Bladder microvascular endothelial cell (primary cell): ENCODE data around the gene RP2. TPM values are rescaled to one million over a fixed set of nuclear protein-coding genes. Genes with fewer than 3 reads are reported as not detected.

Experiments used
- total RNA-seq: library from RNA; depleted of rRNA; stranded (reverse); fragments of >200 nt; gene quantifications from 2 replicates; pipeline ENCODE4 v1.2.3, GENCODE V29; 2014

RP2 gene
- 24.8 and 31.3 TPM in 2 replicates for total RNA-seq

GRCh38 chrX:46836701-46837557 lies at the start of gene RP2:
TSS of gene RP2 (plus strand) at chrX:46837043. CDS start at chrX:46837101, 58 bp downstream.

DNA sequence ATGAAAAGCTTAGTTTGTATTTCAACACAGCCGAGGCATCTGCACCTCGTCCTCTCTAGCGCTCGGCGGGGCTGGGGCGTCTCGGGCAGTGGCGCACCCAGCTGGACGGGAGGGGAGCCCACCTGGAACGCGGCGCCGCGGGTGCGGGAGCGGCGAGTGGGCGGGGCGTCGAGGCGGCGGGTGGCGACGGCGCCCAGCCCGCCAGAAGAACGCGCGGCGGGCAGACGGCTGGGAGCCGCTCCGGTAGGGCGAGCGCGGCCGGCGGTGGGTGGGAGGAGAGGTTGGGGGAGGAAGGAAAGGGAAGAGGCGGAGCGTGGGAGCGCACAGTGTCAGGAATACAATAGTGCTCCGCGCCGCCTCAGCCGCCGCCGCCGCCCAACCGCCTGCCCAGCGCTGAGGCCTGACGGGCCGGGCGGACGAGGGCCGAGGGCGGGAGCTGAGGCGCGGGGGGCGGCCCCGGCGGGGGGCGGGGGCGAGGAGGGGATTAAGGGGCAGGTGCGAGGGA lies 75.3 kb downstream of the RP2 start, which contains the start of gene JADE3:
Gene JADE3 (plus strand): TSS at position 324 of the 505 bp plus-strand sequence. CDS start 72,474 bp downstream, outside the sequence.

Other genes with a start within 250 kb of the RP2 start
- gene SLC9A7, start 77.9 kb upstream of the RP2 start, total RNA-seq, result 3.9 and 13.3 TPM in 2 replicates
- 6.8 and 13.5 TPM in 2 replicates for gene JADE3, start 75.4 kb downstream of the RP2 start, total RNA-seq
- under 0.01 and 0.57 TPM in 2 replicates for gene RGN, start 241.4 kb downstream of the RP2 start, total RNA-seq